DMS153 treated with DMSO at 0.1 percent for 48 hours (cell line): Measurements from ENCODE around the gene CRYZL1.
A peak's percentile ranks its signal among the peaks of the same experiment; 100 is the strongest.

ENCODE experiments used
- DNase-seq: peaks from one replicate; lab custom pipeline; 2025; ENCODE audit not compliant: unreplicated experiment; lab: John Stamatoyannopoulos, UW

Gene CRYZL1

DNA sequence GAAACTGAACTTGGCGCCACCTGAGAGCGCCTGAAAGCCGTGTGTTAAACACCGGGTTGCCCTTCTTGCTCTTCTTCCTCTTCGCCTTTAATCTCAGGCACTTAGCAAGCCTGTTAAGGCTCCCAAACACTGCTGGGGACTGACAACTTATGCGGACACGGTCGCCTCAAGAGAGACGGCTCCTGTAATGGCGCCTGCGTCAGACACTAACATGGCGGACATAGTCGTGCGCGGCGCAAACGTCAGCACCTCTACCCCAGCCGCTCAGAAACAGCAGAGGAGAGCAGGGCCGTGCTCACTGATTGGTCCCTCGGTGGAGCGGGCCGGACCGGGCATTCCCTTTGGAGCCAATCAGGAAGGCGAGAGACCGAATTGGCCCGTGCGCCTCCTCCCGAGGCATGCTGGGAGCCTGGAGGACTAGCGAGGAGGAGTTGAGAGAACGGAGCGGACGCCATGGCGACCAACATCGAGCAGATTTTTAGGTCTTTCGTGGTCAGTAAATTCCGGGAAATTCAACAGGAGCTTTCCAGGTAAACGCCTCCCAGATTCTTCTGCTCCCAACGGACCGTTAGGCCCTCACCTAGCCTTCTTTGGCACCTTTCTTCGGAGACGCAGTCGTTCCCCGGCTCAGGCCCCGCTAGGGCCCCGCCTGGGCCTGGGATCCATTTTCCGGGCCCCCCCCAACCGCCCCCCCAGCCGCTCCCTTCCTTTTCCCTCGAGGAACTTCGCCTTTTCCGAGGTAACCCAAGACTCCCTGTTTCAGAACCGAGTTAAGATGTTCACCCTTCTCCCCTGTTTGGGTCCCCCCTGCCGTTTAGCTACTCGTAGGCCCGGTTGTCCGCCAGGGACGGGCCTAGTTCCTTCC is 98.7 kb downstream of the CRYZL1 start, which contains the start of gene SON:
SON (plus strand) TSS at position 399 of the 865 bp plus-strand sequence; CDS start at position 454, 55 bp downstream.
- DNase-seq: peak; percentile 96

DNA sequence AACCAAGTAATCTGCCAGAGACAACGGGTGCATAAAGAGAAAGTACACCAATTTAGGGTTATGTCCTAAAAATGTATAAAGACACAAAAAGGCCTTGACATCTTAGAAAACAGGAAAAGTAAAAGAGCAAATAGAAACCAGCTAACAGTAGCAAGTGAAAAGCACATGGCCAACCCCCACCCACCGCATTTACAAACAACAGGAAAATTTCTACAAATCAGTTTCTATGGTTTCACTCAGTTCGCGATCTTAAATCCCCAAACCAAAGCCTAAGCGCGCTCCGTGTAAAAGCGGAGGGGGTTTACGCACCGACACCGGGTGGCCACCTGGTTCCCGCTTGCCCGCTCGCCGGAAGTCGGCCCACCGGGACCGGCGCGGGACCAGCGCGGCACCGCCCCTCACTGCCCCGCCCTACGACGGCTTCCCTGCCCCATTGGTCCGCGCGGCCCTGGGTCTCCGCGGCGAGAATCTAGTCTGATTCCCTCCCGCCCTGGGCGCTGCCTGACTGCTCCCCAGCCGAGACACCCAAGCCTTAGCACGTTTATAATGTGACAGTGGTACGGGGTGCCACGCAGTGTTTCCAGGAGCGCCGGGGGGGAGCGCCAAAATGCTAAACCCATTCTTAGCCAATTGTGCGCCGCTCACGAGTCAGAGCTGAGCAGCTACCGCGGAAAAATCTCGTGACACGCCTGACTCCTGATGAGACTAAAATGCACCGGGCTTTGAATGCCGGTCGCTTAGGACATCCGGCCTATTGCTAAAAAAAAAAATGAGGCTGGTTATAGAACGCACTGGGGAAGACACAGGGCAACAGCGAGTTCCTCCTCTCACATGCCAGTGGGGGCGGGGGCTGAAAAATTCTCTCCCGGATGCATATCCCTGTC is 99.5 kb downstream of the CRYZL1 start, which contains the start of gene GART:
GART (minus strand) TSS at position 362 of the 884 bp plus-strand sequence. CDS start 2,802 bp downstream, outside the sequence.
- DNase-seq: peak; percentile 71

GRCh38 chr21:33541105-33541711 is 100.3 kb downstream of the CRYZL1 start:
- no peak for DNase-seq

DNA sequence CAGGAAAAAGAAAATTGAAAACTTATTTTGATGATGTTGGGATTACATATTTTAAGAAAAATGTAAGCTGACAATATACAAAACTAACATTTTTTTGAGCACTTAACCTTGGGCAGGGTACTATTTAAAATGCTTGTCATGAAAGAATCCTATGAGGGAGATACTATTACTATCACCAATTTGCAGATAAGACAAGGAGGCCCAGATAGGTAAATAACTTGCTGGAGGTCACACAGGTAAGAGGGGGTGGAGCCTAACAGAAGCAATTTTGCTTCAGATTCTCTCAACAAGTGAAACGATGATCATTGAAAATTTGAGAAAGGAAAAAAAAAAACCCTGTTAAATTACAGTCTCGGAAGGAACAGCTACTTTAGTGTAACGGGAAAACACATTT is 100.8 kb downstream of the CRYZL1 start:
- DNase-seq: no peak

GRCh38 chr21:33539616-33540015 is 101.9 kb downstream of the CRYZL1 start:
- no peak for DNase-seq
